HCT116 (cell line): ENCODE measurements around the gene THOP1. TPM values are rescaled to one million over a fixed set of nuclear protein-coding genes. Genes with fewer than 3 reads are reported as not detected.

Experiments
- ATAC-seq: fragments of 200-7000 bp; cut with Tn5 transposase; 2 replicates; pipeline ENCODE4 v1.9.1; 2020; ENCODE audit warnings: mild to moderate bottlenecking, moderate library complexity
- BruUV-seq: library from RNA; stranded (reverse); fragments of 400-500 nt; replicated peaks from 2 replicates; lab custom pipeline; 2021; lab: Mats Ljungman, UMichigan
- CTCF ChIA-PET: fragments of 300-600 bp; sonication (Branson Sonifier 250); formaldehyde crosslinking; loops from one replicate; lab custom pipeline; 2021; ENCODE audit warnings: antibody characterized with exemption; lab: Charles Lee
- POLR2A ChIA-PET: fragments of 300-600, 350-600 bp; sonication (Branson Sonifier 250); formaldehyde crosslinking; loops from one replicate; lab custom pipeline; 2021; ENCODE audit warnings: antibody characterized with exemption; lab: Charles Lee
- RAD21 ChIA-PET, 2 experiments: fragments of 300-600 bp; sonication (Branson Sonifier 250); formaldehyde crosslinking; loops; one replicate each; lab custom pipeline; 2023; ENCODE audit warnings: low total read pairs in 2 of 2; ENCODE audit not compliant: uncharacterized antibody in 2 of 2, unreplicated experiment in 2 of 2, low non-redundant PET in 1 of 2; lab: Charles Lee
- DNase-seq: peaks from one replicate; pipeline ENCODE4 v3.0.0-alpha.2; 2010; ENCODE audit warnings: low read depth, low spot score
- H2AFZ ChIP-seq: fragments of 200-600 bp; shearing (Covaris generic), sonication (generic); 2 replicates; pipeline ENCODE4 v1.6.1; 2017; ENCODE audit warnings: low read depth, mixed run types, mixed read lengths, antibody characterized with exemption, low read length; ENCODE audit not compliant: poor library complexity, severe bottlenecking
- H3K27ac ChIP-seq: 2 replicates; pipeline ENCODE4 v1.5.1; 2012; ENCODE audit warnings: low read depth, low read length
- H3K27me3 ChIP-seq: fragments of 200-600 bp; sonication (generic); 2 replicates; pipeline ENCODE4 v1.6.1; 2016; ENCODE audit warnings: mixed run types, low read length, mixed read lengths; ENCODE audit not compliant: insufficient read depth
- H3K36me3 ChIP-seq, 2 experiments: fragments of 200-500 bp in 1 of 2; fragments of 200-600 bp in 1 of 2; sonication (Bioruptor generic) in 1 of 2; sonication (generic) in 1 of 2; 2 replicates each; pipeline versions ENCODE4 v1.5.1 to v1.6.1; 2014 to 2016; ENCODE audit warnings: low read length in 2 of 2, inconsistent platforms in 1 of 2, mixed read lengths in 1 of 2, mixed run types in 1 of 2; ENCODE audit not compliant: insufficient read depth in 2 of 2, control insufficient read depth in 1 of 2
- H3K4me1 ChIP-seq, 2 experiments: fragments of 200-600 bp in 1 of 2; sonication (generic) in 1 of 2; 2 replicates each; pipeline versions ENCODE4 v1.5.1 to v1.6.1; 2012 to 2017; ENCODE audit warnings: low read length in 2 of 2, inconsistent platforms in 1 of 2, mild to moderate bottlenecking in 1 of 2, mixed read lengths in 1 of 2, mixed run types in 1 of 2, moderate library complexity in 1 of 2; ENCODE audit not compliant: insufficient read depth in 2 of 2, control insufficient read depth in 1 of 2
- H3K4me2 ChIP-seq: fragments of 200-600 bp; sonication (generic); 2 replicates; pipeline ENCODE4 v1.6.1; 2017; ENCODE audit warnings: mixed run types, low read length, mixed read lengths
- H3K4me3 ChIP-seq, 2 experiments: fragments of 200-600 bp in 1 of 2; sonication (generic) in 1 of 2; replicated peaks in 1 of 2; 2 replicates each; pipeline ENCODE4 v1.5.1; 2011 to 2016; ENCODE audit warnings: low read length in 2 of 2, control low read depth in 1 of 2, low read depth in 1 of 2, mild to moderate bottlenecking in 1 of 2, mixed read lengths in 1 of 2, mixed run types in 1 of 2
- H3K79me2 ChIP-seq: fragments of 200-600 bp; sonication (generic); 2 replicates; pipeline ENCODE4 v1.6.1; 2017; ENCODE audit warnings: mild to moderate bottlenecking, mixed run types, low read length, moderate library complexity, mixed read lengths; ENCODE audit not compliant: insufficient read depth
- H3K9ac ChIP-seq: fragments of 200-600 bp; sonication (generic); 2 replicates; pipeline ENCODE4 v1.6.1; 2016; ENCODE audit warnings: low read length, mixed read lengths
- H3K9me2 ChIP-seq: fragments of 200-600 bp; sonication (generic), shearing (Covaris generic); 2 replicates; pipeline ENCODE4 v1.6.1; 2017; ENCODE audit warnings: mixed run types, mild to moderate bottlenecking, moderate library complexity; ENCODE audit not compliant: insufficient read depth
- H3K9me3 ChIP-seq, 2 experiments: fragments of 200-500 bp in 1 of 2; fragments of 200-600 bp in 1 of 2; sonication (Bioruptor generic) in 1 of 2; sonication (generic) in 1 of 2; 2 replicates each; pipeline ENCODE4 v1.6.1; 2014 to 2017; ENCODE audit warnings: low read length in 2 of 2, mixed read lengths in 2 of 2, inconsistent platforms in 1 of 2, low read depth in 1 of 2, mild to moderate bottlenecking in 1 of 2, mixed run types in 1 of 2, moderate library complexity in 1 of 2; ENCODE audit not compliant: control insufficient read depth in 1 of 2, insufficient read depth in 1 of 2
- H4K20me1 ChIP-seq: fragments of 200-600 bp; sonication (generic), shearing (Covaris generic); 2 replicates; pipeline ENCODE4 v1.6.1; 2017; ENCODE audit warnings: mixed run types, mild to moderate bottlenecking, moderate library complexity; ENCODE audit not compliant: insufficient read depth
- ATF3 ChIP-seq: IDR thresholded peaks from 2 replicates; pipeline ENCODE4 v1.6.1; 2012
- CEBPB ChIP-seq: IDR thresholded peaks from 2 replicates; pipeline ENCODE4 v1.6.1; 2012; ENCODE audit warnings: low read depth
- CTCF ChIP-seq, 3 experiments: fragments of 200-600 bp in 1 of 3; sonication (generic) in 1 of 3; IDR thresholded peaks in 2 of 3; conservative IDR thresholded peaks in 1 of 3; 2 replicates each; pipeline ENCODE4 v1.5.1; 2012 to 2017; ENCODE audit warnings: low read depth in 2 of 3, low read length in 2 of 3, antibody characterized with exemption in 1 of 3, borderline replicate concordance in 1 of 3, control low read depth in 1 of 3, mild to moderate bottlenecking in 1 of 3, mixed read lengths in 1 of 3, mixed run types in 1 of 3, moderate library complexity in 1 of 3; ENCODE audit not compliant: insufficient read depth in 1 of 3
- EGR1 ChIP-seq: IDR thresholded peaks from 2 replicates; pipeline ENCODE4 v1.6.1; 2012; ENCODE audit warnings: low read depth
- EZH2 ChIP-seq: fragments of 200-600 bp; sonication (generic); IDR thresholded peaks from 2 replicates; pipeline ENCODE4 v1.6.1; 2017; ENCODE audit warnings: antibody characterized with exemption, mixed run types
- EZH2phosphoT487 ChIP-seq: fragments of 200-600 bp; IDR thresholded peaks from 2 replicates; pipeline ENCODE4 v1.6.1; 2018; ENCODE audit warnings: antibody characterized with exemption, borderline replicate concordance
- MAX ChIP-seq: IDR thresholded peaks from 2 replicates; pipeline ENCODE4 v1.6.1; 2012
- POLR2AphosphoS5 ChIP-seq: IDR thresholded peaks from 2 replicates; pipeline ENCODE4 v1.6.1; 2011; ENCODE audit warnings: mild to moderate bottlenecking, low read depth, low read length, moderate library complexity
- RAD21 ChIP-seq: IDR thresholded peaks from 2 replicates; pipeline ENCODE4 v1.6.1; 2012; ENCODE audit warnings: low read depth, mild to moderate bottlenecking
- REST ChIP-seq: IDR thresholded peaks from 2 replicates; pipeline ENCODE4 v1.6.1; 2012; ENCODE audit warnings: low read depth
- SIN3A ChIP-seq: IDR thresholded peaks from 2 replicates; pipeline ENCODE4 v1.6.1; 2012; ENCODE audit warnings: low read depth
- SP1 ChIP-seq: IDR thresholded peaks from 2 replicates; pipeline ENCODE4 v1.6.1; 2012; ENCODE audit warnings: low read depth
- TCF7L2 ChIP-seq: IDR thresholded peaks from 2 replicates; pipeline ENCODE4 v1.7.0; 2011; ENCODE audit warnings: borderline replicate concordance, inconsistent platforms; ENCODE audit not compliant: insufficient read depth, insufficient read length; ENCODE audit errors: extremely low read depth
- YY1 ChIP-seq: IDR thresholded peaks from 2 replicates; pipeline ENCODE4 v1.6.1; 2011; ENCODE audit warnings: low read length, low read depth, moderate library complexity, mild to moderate bottlenecking; ENCODE audit not compliant: insufficient replicate concordance; ENCODE audit errors: extremely low read depth
- ZNF274 ChIP-seq: fragments of 200-500 bp; sonication (Bioruptor generic); IDR thresholded peaks from 2 replicates; pipeline ENCODE4 v1.6.1; 2014; ENCODE audit warnings: mild to moderate bottlenecking, low read depth, low read length, inconsistent platforms
- intact Hi-C: fragments of 100-400 bp; cut with micrococcal nuclease; formaldehyde crosslinking; loops from 2 replicates; pipeline ENCODE4 v1.10.0; 2022
- total RNA-seq: library from RNA; stranded (reverse); gene quantifications from one replicate; pipeline ENCODE4 v1.2.1, GENCODE V29; 2021; ENCODE audit not compliant: unreplicated experiment

Gene THOP1
- total RNA-seq, 1 experiment from 2014 or later = 201 TPM

GRCh38 chr19:2765376-2765775, 19.9 kb upstream of the THOP1 start:
- RAD21 ChIA-PET = no interaction called here
- intact Hi-C loops = no loop called here
- Histone ChIP-seq H3K9me2 (no peaks in the 10 kb centered on the region), H3K4me1 (no peaks in the 10 kb centered on the region), H3K9ac (no peak overlapping the region), H3K9me3 (no peaks in the 10 kb centered on the region), H2AFZ (no peak overlapping the region)
- ATAC-seq = no peak
- TF ChIP-seq TCF7L2 (no peak), MAX (no peak), SIN3A (no peak), EZH2 (no peak), ZNF274 (no peak), CEBPB (no peak), SP1 (no peak), CTCF (IDR thresholded peaks at IDR 0.05 in 2 of 3, conservative IDR thresholded peaks at IDR 0.05 in 1 of 3; ENCODE audit: borderline replicate concordance in 1 of 3, insufficient read depth in 1 of 3, low read depth in 2 of 3, low read length in 2 of 3) (no peak), POLR2AphosphoS5 (no peak), REST (no peak), RAD21 (no peak), EGR1 (no peak), EZH2phosphoT487 (no peak), YY1 (no peak), ATF3 (no peak)
- TF ChIP-seq, all 23 proteins: peak for 0
- BruUV-seq = no TSS peak
- Histone ChIP-seq H3K4me3 (no peak overlapping the region), H4K20me1 (no peaks in the 10 kb centered on the region), H3K27ac (no peak overlapping the region), H3K36me3 (peaks cover 30 to 38% of the 10 kb centered on the region in 2 experiments; a peak in 3 of 4 replicates), H3K27me3 (no peaks in the 10 kb centered on the region), H3K79me2 (peaks cover 38% of the 10 kb centered on the region), H3K4me2 (no peak overlapping the region)
- CTCF ChIA-PET = no interaction called here
- POLR2A ChIA-PET = no interaction called here
- DNase-seq = no peak
